IMR-90 (cell line): ENCODE data around the gene JADE2.

Experiments
- CTCF ChIP-seq: conservative IDR thresholded peaks from 2 replicates; pipeline ENCODE4 v1.5.1; 2012; ENCODE audit warnings: mild to moderate bottlenecking, low read depth, low read length, improper control_type of control experiment
- RAD21 ChIP-seq: IDR thresholded peaks from 2 replicates; pipeline ENCODE4 v1.6.1; 2012; ENCODE audit warnings: low read length, improper control_type of control experiment
- TF ChIP-seq, protein P1 (sequence below): fragments of 150-350 bp; IDR thresholded peaks from 2 replicates; pipeline ENCODE4 v1.6.1; 2016; ENCODE audit warnings: low read depth, mild to moderate bottlenecking, low read length, moderate library complexity, borderline replicate concordance

GRCh38 chr5:134541736-134542376 is 16.4 kb downstream of the JADE2 start:
- TF ChIP-seq, protein P1, sequence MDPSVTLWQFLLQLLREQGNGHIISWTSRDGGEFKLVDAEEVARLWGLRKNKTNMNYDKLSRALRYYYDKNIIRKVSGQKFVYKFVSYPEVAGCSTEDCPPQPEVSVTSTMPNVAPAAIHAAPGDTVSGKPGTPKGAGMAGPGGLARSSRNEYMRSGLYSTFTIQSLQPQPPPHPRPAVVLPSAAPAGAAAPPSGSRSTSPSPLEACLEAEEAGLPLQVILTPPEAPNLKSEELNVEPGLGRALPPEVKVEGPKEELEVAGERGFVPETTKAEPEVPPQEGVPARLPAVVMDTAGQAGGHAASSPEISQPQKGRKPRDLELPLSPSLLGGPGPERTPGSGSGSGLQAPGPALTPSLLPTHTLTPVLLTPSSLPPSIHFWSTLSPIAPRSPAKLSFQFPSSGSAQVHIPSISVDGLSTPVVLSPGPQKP: no peak
- TF ChIP-seq CTCF: no peak
- TF ChIP-seq RAD21: 0 out of 2 replicates have a peak, but pooled peaks have one; percentile 8
